Breast epithelium (tissue), 3 donors: ENCODE measurements around the gene FOSL1.
"Not testable (repeated sequence)": the region's sequence is repeated elsewhere in the genome, so short reads cannot be mapped to it uniquely, and the experiment has no call there.

ENCODE experiments used
- CTCF ChIP-seq, 3 donors: fragments of 450-650 bp; IDR thresholded peaks; one replicate each; pipeline ENCODE4 v1.5.1; 2016 to 2017; ENCODE audit warnings: antibody characterized with exemption in 3 of 3, mild to moderate bottlenecking in 3 of 3, moderate library complexity in 3 of 3
- POLR2A ChIP-seq: fragments of 450-650 bp; IDR thresholded peaks from one replicate; pipeline ENCODE4 v1.6.1; 2016; ENCODE audit warnings: antibody characterized with exemption, mild to moderate bottlenecking, moderate library complexity

- TF ChIP-seq CTCF (IDR thresholded peaks at IDR 0.05); POLR2A: not testable (repeated sequence)
These were observed 51.5 kb downstream of the FOSL1 start for GRCh38 chr11:65848693-65849092.
